GM21423 (cell line): ENCODE data around the gene LRP6.
"Not testable (repeated sequence)": the region's sequence is repeated elsewhere in the genome, so short reads cannot be mapped to it uniquely, and the experiment has no call there.

Experiments
- ATAC-seq: cut with Tn5 transposase; IDR thresholded peaks from one replicate; pipeline ENCODE4 v1.9.1; 2021; ENCODE audit warnings: mild to moderate bottlenecking, moderate library complexity; ENCODE audit not compliant: unreplicated experiment

LRP6 gene

DNA sequence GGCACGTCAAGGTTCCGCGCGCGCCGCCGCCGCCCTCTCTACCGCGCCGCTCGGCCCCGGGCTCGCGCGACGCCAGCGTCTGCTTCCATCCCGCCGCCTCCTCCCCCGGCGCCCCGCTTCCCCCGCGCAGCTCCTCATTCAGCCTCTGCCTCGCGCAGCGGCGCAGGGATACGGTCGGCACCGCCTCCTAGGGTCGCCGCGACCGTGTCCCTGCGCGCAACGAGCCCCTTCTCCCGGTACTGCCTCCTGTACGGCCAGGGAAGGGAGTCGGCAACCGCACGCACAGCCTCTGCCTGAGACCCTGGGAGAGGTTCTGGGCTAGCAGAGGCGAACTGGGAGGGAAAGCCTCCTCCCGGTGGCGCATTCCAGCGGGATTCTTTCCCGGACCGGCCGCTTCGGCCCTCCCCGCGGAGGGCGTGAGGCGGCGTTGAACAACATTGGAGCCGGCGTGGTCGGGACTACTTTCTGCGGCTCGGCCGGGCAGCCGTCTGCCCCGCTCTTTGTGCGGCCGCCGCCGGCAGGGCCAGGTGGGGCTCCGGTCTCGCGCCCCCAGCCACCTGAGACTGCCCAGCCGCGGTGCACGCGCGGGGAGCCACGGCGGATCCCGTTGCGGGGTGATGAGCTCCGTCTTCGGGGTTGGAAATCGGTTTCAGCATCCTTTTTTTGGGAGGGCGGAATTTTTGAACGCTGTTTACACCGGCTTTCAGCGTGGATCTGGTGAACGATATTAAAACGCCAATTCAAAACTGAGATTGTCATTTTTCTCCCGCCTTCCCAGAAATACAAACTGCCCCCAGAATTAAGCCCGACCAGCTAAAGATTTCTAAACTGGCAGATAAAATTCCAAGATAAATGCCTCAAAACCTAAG, at the start of gene LRP6:
Gene LRP6 (minus strand): TSS at position 172 of the 869 bp plus-strand sequence. CDS start 309 bp downstream, outside the sequence.
- ATAC-seq: peak; percentile 78

GRCh38 chr12:12315838-12316237, 49.0 kb upstream of the LRP6 start:
- ATAC-seq: no peak

DNA sequence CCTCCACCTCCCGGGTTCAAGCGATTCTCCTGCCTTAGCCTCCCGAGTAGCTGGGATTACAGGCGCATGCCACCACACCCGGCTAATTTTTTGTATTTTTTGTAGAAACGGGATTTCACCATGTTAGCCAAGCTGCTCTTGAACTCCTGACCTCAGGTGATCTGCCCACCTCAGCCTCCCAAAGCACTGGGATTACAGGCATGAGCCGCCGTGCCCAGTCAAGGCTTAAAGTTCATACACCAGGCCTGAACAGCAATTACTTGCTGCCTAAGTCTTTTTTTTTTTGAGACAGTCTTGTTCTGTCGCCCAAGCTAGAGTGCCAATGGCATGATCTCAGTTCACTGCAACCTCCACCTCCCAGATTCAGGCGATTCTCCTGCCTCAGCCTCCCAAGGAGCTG, 43.9 kb upstream of the LRP6 start:
- ATAC-seq: not testable (repeated sequence)

- no peak for ATAC-seq
Observed at GRCh38 chr12:12305568-12306300, 38.9 kb upstream of the LRP6 start.

DNA sequence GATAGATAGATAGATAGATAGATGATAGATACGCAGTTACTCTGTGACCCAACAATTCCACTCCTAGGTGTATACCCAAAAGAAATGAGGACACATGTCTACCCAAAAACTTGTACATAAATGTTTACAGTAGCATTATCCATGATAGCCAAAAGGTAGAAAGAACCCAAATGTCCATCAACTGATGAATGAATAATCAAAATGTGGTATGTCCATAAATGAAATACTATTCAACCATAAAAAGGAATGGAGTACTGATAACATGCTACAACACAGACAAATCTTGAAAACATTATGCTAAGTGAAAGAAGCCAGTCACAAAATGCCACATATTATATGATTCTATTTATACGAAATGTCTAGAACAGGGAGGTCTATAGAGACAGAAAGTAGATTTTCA, 36.1 kb upstream of the LRP6 start:
- no peak for ATAC-seq

DNA sequence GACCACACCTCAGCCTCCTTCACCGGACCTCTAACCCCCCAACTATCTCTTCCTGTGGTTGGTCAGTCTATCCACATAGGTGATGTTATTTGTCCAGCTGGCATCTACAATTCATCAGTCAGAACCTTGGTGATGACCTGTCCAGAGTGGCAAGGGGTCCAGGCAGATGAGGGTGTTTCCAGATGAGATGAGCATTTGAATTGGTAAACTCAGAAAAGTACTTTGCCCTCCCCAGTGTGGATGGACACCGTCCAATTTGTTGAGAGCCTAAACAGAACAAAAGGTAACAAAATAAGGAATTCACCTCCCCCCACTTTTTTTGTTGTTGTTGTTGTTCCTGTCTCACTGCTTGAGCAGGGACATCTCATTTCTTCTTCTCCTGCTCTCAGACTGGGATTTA, 34.3 kb upstream of the LRP6 start:
- ATAC-seq: no peak

- ATAC-seq: no peak
Observed at GRCh38 chr12:12297201-12297830, 30.5 kb upstream of the LRP6 start.

DNA sequence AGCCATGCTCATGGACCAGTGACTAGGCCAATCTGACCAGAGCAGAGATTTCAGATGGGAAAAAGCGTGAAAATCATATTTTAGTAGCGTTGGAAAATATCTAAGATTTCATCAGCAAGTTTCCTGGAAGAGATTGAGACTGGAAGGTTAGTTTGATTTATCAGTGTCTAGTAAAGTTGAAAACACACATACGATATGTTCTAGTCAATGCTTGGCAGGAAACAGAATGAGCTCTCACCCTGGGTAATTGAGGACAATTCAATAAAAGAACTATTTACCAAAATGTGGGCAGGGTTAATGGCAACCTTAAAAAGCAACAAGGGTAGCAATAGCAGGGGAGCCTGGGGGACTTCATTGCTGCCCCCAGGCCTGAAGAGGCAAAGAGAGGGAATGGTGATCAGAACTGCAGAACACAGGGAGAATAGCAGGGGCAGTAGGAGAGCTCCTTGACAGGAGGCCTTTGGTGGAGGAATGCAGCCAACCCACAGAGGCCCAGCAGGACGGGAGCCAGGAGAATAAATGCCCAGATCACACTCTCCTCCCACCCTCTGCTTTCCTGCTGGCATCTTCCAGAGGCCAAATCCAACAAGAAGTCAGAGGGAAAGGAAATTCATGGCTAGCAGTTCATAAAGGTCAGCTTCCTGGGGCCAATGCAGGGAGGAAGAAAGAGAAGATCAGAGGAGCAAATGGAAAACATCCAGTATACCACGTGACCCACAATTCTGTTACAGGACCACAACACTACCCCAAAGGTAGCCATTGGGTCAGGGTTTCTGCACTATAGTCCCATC, 27.6 kb upstream of the LRP6 start:
- ATAC-seq: no peak

DNA sequence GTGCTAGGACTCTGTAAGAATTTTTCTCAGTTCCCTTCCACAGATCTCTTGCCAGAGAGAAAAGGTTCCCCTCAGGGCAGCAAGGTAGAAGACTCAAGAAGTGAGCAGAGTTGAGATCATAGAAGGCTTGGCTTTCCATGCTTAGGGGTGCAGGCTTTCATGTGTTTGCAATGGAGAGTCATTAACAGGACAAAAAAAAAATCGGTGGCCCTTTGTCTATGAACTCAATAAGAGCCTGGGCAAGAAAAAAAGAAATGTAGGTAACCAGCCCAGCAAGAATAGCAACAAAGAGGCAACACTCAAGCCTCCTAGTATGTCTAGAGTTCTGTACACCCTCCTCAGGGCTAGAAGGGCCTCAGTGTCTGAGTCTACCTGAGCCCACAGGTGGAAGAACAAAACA, 23.4 kb upstream of the LRP6 start:
- ATAC-seq: no peak

DNA sequence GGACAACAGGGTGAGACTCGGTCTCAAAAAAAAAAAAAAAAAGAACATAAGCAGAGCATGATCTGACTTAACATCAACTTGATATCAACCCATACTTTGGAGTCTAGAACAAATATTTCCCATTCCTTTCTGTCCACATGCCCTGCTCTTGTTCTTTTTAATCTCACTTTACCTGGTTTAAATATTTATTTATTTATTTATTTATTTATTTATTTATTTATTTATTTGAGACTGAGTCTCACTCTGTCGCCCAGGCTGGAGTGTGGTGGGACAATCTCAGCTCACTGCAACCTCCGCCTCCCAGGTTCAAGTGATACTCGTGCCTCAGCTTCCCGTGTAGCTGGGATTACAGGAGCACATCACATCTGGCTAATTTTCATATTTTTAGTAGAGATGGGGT, 19.6 kb upstream of the LRP6 start:
- no peak for ATAC-seq

- ATAC-seq: no peak
Observed at GRCh38 chr12:12282761-12283425, 16.0 kb upstream of the LRP6 start.

GRCh38 chr12:12282202-12282601, 15.4 kb upstream of the LRP6 start:
- no peak for ATAC-seq

- ATAC-seq: no peak
Observed at GRCh38 chr12:12281134-12281533, 14.3 kb upstream of the LRP6 start.

DNA sequence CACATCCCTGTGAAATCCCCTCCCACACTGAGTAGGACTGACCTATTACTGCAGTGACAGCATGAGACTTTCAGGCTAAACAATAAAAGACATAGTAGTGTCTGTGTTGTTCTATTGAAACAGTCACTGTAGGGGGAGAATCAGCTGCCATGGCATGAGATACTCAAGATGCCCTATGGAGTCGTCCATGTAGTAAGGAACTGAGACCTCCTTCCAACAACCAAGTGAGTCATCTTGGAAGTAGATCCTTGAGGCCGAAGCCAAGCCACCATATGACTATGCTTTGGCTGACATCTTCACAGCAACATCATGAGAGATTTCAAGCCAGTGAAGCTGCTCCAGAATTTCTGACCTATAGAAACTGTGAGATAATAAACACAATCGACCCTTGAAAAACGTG, 12.1 kb upstream of the LRP6 start:
- no peak for ATAC-seq

GRCh38 chr12:12275874-12276273, 9.0 kb upstream of the LRP6 start:
- no peak for ATAC-seq

GRCh38 chr12:12273291-12273957, 6.6 kb upstream of the LRP6 start:
- ATAC-seq: no peak

GRCh38 chr12:12272869-12273268, 6.0 kb upstream of the LRP6 start:
- ATAC-seq: no peak

- no peak for ATAC-seq
Observed at GRCh38 chr12:12270226-12270625, 3.4 kb upstream of the LRP6 start.

DNA sequence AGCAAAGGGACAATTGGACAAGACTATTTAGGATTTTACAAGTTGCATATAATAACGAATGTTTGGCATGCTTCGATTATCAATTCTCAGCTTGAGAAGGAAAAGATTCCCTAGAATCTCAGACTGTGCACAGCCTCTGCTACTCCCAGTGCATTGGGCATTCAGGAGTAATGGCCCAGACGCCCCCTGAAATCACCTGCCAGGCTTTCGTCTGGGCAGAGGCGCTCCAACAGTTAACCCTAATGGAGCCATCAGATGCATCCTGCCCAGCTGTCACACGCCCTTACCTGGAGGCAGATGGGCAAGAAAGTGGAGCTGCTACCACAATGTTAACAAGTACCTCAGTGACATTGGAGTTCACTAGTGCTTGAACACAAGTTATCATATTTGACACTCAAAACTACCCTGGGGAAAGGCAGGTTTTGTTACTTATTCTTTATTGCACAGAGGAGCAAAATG, 927 bp upstream of the LRP6 start:
- no peak for ATAC-seq

DNA sequence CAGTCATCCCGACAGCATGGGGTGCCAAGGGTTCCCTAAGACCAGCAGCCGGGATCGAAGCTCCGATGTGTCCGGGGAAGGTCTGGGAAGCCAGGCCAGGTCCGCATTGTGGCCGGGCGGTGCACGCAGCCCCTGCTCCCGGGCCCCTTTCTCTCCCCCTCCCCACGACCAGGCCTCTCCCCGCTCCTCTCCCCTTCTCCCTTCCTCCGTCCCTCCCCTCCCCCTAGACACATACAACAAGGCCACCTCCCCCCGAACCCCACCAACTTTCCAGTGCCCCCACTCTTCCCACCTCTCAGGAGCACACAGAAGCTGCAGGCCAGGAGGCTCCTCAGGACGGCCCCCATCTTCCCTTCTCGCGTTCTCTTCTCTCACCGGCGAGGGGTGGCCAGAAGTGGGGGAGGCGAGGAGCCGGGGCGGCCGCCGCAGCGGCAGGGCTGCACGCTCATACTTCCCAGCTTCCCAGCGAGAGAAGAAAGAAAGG, 413 bp downstream of the LRP6 start:
- no peak for ATAC-seq
